Effector memory CD8-positive, alpha-beta T cell (primary cell): Measurements from ENCODE around the gene PPP4R2.
"Not testable (repeated sequence)": the region's sequence is repeated elsewhere in the genome, so short reads cannot be mapped to it uniquely, and the experiment has no call there.

Source experiments
- ATAC-seq: fragments of 150-1000 bp; cut with Tn5 transposase; replicated peaks from 2 replicates; pipeline ENCODE4 v1.10.0; 2021; ENCODE audit warnings: mild to moderate bottlenecking, moderate library complexity
- DNase-seq, 3 experiments: peaks; one replicate each; pipeline ENCODE4 v3.0.0; 2021
- H3K27ac Mint-ChIP-seq, 2 donors: one replicate each; pipeline ENCODE4 v1.8.0; 2022; ENCODE audit warnings: mild to moderate bottlenecking in 2 of 2, mixed read lengths in 2 of 2, moderate library complexity in 2 of 2
- H3K27me3 Mint-ChIP-seq, 2 donors: one replicate each; pipeline ENCODE4 v1.8.0; 2022; ENCODE audit warnings: mixed read lengths in 2 of 2
- H3K36me3 Mint-ChIP-seq: one replicate; pipeline ENCODE4 v1.8.0; 2022; ENCODE audit warnings: mild to moderate bottlenecking, moderate library complexity, mixed read lengths; ENCODE audit not compliant: insufficient read depth
- H3K4me1 Mint-ChIP-seq, 2 donors: one replicate each; pipeline ENCODE4 v1.8.0; 2022; ENCODE audit warnings: low read depth in 2 of 2, mixed read lengths in 2 of 2
- H3K4me3 Mint-ChIP-seq, 2 donors: one replicate each; pipeline ENCODE4 v1.8.0; 2022; ENCODE audit warnings: mild to moderate bottlenecking in 2 of 2, mixed read lengths in 2 of 2, moderate library complexity in 2 of 2
- H3K9me3 Mint-ChIP-seq, 2 donors: one replicate each; pipeline ENCODE4 v1.8.0; 2022; ENCODE audit warnings: mixed read lengths in 2 of 2

PPP4R2 gene

DNA sequence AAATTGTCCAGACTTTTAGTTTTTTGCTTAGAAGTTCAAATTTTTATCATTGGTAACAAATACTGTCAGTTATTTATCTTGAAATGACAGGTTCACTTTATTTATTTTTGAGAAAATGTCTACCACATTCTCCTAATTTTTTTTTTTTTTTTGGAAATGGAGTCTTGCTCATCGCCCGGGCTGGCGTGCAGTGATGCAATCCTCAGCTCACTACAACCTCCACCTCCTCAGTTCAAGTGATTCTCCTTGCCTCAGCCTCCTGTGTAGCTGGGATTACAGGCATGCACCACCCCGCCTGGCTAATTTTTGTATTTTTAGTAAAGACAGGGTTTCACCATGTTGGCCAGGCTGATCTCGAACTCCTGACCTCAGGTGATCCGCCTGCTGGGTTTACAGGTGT lies 48.8 kb downstream of the PPP4R2 start:
- Mint-ChIP-seq H3K36me3 (peaks cover 40% of the 10 kb centered on the region), H3K4me3 (no peak overlapping the region), H3K27me3 (no peaks in the 10 kb centered on the region), H3K9me3 (no peaks in the 10 kb centered on the region), H3K27ac (peak overlapping the region; percentile 51 to 86), H3K4me1 (peaks cover 31 to 50% of the 10 kb centered on the region in 2 donors)
- ATAC-seq (no peak), DNase-seq (no peak)

DNA sequence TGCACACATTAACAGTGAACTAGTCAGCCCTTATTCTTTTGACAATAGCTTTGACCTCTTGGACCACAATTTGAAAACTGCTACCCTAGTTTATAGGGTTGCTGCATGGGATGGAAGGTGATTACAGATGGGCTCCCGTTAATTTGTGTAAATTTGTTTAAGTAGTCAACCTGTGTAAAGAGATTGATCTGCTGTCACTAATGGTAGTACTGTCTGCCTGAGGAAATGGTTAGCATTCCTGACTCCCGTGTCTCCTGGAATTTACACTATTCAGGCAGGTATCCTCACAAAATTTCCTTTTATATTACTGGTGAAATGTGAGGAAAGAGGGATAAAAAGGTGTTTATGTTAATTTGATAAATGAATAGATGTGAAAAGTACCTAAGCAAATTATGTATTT lies 49.6 kb downstream of the PPP4R2 start:
- peak overlapping the region in 1 of 2 donors; percentile 15 for H3K27ac Mint-ChIP-seq
- no peaks in the 10 kb centered on the region for H3K27me3 Mint-ChIP-seq
- ATAC-seq, result no peak
- no peak for DNase-seq
- H3K4me1 Mint-ChIP-seq, result peaks cover 28 to 44% of the 10 kb centered on the region in 2 donors
- H3K9me3 Mint-ChIP-seq, result no peaks in the 10 kb centered on the region
- no peak overlapping the region for H3K4me3 Mint-ChIP-seq
- peaks cover 44% of the 10 kb centered on the region for H3K36me3 Mint-ChIP-seq

DNA sequence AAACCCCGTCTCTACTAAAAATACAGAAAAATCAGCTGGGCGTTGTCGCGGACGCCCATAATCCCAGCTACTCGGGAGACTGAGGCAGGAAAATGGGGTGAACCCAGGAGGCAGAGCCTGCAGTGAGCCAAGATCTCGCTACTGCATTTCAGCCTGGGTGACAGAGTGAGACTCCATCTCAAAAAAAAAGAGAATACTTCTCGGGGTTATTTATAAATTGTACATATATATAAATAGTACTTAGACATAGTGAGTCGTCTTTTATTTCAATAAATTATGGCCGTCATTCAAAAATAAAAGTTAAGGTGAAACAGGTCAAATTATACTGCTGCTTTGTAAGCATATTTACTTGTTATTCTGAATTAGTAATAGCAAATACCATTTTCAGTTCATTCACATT lies 52.7 kb downstream of the PPP4R2 start:
- Mint-ChIP-seq H3K27ac (no peak overlapping the region), H3K27me3 (no peaks in the 10 kb centered on the region), H3K4me1 (peaks cover 14 to 31% of the 10 kb centered on the region in 2 donors), H3K4me3 (no peak overlapping the region), H3K9me3 (no peaks in the 10 kb centered on the region), H3K36me3 (peaks cover 46% of the 10 kb centered on the region)
- DNase-seq, result no peak
- no peak for ATAC-seq

DNA sequence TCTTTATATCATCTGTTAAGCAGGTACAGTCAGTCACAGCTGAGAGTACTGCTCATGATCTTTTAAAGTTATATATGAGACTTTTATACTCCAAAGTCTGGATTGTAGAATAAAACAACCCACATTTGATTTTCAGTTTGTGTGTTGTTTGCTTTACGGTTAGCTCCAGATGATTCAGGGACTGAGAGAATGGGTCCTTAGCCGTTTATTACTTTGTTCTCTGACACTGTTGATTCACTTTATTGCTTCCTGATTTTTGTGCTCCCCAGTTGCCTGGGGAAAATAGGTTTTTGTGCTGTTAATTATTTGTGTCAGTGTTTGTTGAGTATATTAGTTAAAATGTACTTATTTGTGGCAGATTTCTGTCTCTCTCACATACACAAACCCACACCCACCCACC lies 56.2 kb downstream of the PPP4R2 start:
- DNase-seq, result no peak
- Mint-ChIP-seq H3K4me1 (peaks cover 9 to 27% of the 10 kb centered on the region in 2 donors), H3K27me3 (no peaks in the 10 kb centered on the region), H3K4me3 (no peak overlapping the region), H3K9me3 (no peaks in the 10 kb centered on the region), H3K27ac (peak overlapping the region; percentile 28 to 73), H3K36me3 (peaks cover 39% of the 10 kb centered on the region)
- no peak for ATAC-seq

DNA sequence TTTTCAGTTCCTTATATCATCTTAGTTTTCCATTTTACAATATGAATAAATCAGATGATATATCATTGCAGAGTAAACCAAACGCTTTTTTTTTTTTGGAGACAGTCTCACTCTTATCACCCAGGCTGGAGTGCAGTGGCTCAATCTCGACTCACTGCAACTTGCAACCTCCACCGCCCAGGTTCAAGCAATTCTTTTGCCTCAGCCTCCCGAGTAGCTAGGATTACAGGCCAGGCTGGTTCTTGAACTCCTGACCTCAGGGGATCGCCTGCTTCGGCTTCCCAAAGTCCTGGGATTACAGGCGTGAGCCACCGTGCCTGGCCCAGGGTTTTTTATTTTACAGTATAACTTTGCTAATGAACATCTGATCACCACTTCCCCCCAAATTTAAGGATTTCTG lies 59.0 kb downstream of the PPP4R2 start:
- ATAC-seq (no peak), DNase-seq (no peak)
- peak overlapping the region; percentile 16 to 42 for H3K27ac Mint-ChIP-seq
- peaks cover 24% of the 10 kb centered on the region for H3K36me3 Mint-ChIP-seq
- H3K27me3 Mint-ChIP-seq, result no peaks in the 10 kb centered on the region
- H3K9me3 Mint-ChIP-seq, result no peaks in the 10 kb centered on the region
- H3K4me3 Mint-ChIP-seq, result no peak overlapping the region
- H3K4me1 Mint-ChIP-seq, result peaks cover 12 to 26% of the 10 kb centered on the region in 2 donors

DNA sequence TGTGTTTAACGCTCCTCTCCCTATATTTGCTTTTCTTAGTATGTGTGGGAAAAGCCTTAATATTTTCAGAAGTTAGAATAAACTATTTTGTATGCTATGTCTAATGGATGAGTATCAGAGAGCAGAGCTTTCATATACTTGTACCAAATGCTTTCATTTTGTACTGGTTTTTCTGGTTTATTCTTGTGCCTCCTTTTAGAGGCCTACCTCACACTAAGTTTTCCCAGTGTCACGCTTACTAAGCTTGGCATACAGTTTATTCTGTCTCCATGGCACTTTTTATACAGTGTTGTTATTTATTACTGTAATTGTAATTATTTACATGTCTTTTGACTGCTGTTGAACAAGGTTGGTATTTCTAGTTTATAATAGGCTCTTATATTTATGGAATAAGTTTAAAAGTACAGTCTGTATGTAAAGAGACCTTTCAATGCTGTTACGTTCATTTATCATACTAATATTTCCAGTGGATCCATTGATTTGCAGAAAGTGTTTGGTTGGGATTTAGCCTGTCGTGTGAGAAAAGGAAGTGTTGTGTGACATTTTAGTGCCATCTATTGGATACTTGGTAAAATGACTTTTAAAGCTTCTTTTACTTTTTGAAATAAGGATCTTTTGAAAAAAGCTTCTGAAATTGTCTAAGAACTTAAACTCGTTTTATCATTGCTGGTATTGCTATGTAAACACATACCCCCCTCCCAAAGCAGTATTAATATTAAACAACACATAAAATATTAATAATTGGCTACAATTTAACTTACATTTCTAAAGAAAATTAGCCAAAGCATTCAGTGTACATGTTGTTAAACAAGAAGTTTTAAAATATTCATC lies 59.6 kb downstream of the PPP4R2 start:
- H3K27ac Mint-ChIP-seq, result peak overlapping the region in 1 of 2 donors; percentile 42
- H3K27me3 Mint-ChIP-seq, result no peaks in the 10 kb centered on the region
- DNase-seq (no peak), ATAC-seq (peak; percentile 29)
- H3K36me3 Mint-ChIP-seq, result peaks cover 22% of the 10 kb centered on the region
- H3K4me1 Mint-ChIP-seq, result peaks cover 10 to 26% of the 10 kb centered on the region in 2 donors
- no peak overlapping the region for H3K4me3 Mint-ChIP-seq
- H3K9me3 Mint-ChIP-seq, result no peaks in the 10 kb centered on the region

DNA sequence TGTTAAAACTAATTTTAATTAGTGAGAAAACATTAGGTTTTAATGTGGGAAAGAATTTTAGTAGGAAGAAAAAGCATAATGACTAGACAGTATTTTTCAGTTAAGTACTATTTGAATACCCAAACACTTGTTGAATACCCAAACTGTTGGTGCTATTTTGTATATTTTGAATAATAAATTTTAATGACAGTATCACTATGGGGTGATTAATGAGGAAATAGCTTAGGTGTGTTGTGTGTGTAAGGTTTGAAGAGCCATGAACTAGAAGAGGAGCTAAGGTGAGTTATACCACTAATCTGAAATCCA lies 60.2 kb downstream of the PPP4R2 start:
- ATAC-seq (no peak), DNase-seq (no peak)
- H3K36me3 Mint-ChIP-seq, result peaks cover 19% of the 10 kb centered on the region
- no peaks in the 10 kb centered on the region for H3K9me3 Mint-ChIP-seq
- H3K27me3 Mint-ChIP-seq, result no peaks in the 10 kb centered on the region
- H3K4me3 Mint-ChIP-seq, result no peak overlapping the region
- H3K27ac Mint-ChIP-seq, result no peak overlapping the region
- H3K4me1 Mint-ChIP-seq, result peaks cover 8 to 25% of the 10 kb centered on the region in 2 donors

DNA sequence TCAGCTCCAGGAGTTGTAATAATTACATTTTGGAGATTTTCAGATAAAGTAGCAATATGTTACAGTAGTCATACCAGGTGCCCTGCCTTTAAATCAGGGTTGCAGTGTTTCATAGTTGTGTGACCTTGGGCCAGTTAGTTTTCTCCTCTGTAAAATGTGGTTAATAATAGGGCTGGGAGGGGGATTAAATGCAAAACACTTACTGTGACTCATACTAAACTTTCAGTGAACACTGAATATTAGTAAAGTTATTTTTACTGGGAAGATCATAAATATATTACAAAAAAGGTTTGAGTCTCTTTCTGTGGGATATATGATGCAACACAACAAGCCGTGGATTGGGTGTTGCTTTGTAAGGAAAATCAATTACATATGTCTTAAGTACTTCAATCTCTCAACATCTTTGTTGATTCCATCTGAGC lies 63.7 kb downstream of the PPP4R2 start:
- no peaks in the 10 kb centered on the region for H3K27me3 Mint-ChIP-seq
- ATAC-seq (no peak), DNase-seq (no peak)
- H3K27ac Mint-ChIP-seq, result peak overlapping the region in 1 of 2 donors; percentile 7
- H3K4me3 Mint-ChIP-seq, result no peak overlapping the region
- no peaks in the 10 kb centered on the region for H3K9me3 Mint-ChIP-seq
- peaks cover 6 to 14% of the 10 kb centered on the region in 2 donors for H3K4me1 Mint-ChIP-seq
- H3K36me3 Mint-ChIP-seq, result peaks cover 43% of the 10 kb centered on the region

DNA sequence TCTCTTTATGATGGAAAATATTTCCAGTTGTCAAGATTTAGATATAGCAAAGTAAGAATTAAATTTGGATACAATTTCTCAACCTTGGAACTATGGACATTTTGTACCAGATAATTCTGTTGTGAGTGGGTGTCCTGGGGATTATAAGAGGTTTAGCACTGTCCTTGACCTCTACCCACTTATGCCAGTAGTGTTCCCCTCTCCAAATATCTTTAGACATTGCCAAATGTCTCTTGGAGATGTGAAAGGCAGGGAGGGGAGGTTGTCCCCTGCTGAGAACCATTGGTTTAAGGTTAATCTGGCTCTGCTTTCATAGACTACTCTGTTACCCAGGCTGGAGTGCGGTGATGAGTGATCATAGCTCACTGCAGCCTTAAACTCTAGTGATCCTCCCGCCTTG lies 64.8 kb downstream of the PPP4R2 start, which contains the start of gene EBLN2:
EBLN2 (plus strand) TSS at position 244 of the 400 bp plus-strand sequence. CDS start 423 bp downstream, outside the sequence.
- Mint-ChIP-seq H3K27ac (peak within 1 kb of the TSS in 1 of 2 donors; percentile 7), H3K4me1 (peaks cover 3 to 6% of the 10 kb centered on the region in 2 donors), H3K4me3 (no peak within 1 kb of the TSS), H3K36me3 (peaks cover 50% of the 10 kb centered on the region), H3K27me3 (no peaks in the 10 kb centered on the region), H3K9me3 (no peaks in the 10 kb centered on the region)
- ATAC-seq, result no peak
- no peak for DNase-seq

DNA sequence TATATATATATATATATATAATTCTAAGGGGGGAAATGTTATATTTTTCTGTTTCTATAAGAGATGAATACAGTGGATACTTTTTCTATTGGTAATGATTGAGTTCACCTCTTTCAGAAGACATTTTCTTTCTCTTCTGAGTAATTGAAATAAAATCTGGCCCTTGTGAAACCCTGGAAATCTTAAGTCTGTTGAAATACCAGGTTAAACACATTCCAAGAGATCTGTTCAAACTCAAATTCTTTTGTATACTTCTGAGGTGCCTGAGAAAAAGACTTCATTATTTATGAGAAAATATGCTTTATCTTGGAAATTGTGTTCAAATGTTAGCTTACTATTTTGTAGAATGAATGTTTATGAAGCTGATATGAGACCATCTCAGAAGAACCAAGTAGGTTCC lies 69.6 kb downstream of the PPP4R2 start:
- peaks cover 40% of the 10 kb centered on the region for H3K36me3 Mint-ChIP-seq
- not testable (repeated sequence) for H3K27me3 Mint-ChIP-seq, H3K27ac Mint-ChIP-seq

DNA sequence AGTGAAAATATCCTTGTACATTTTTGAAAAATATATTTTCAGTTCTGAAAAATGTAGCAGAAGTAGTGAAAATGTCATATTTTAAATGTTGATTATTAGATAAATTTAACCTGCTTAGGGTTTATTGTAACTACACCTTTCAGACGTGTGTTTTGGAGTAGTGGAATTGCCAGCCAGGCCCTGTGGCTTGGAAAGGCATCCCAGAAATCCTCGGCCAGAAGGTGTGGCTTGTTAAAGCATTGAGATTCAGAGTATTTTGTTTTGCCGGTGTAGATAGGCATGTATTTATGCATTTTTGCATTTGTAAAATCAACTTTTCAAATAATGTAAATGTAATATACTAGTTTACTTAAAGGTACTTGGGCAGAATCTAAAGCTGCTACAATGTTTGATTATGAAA lies 71.8 kb downstream of the PPP4R2 start:
- Mint-ChIP-seq H3K27ac (no peak overlapping the region), H3K36me3 (peaks cover 24% of the 10 kb centered on the region), H3K4me1 (peaks cover 4 to 7% of the 10 kb centered on the region in 2 donors), H3K9me3 (no peaks in the 10 kb centered on the region), H3K4me3 (no peak overlapping the region), H3K27me3 (no peaks in the 10 kb centered on the region)
- no peak for DNase-seq
- no peak for ATAC-seq

More for the DNA sequence above, 69.6 kb downstream of the PPP4R2 start:
- H3K4me3 Mint-ChIP-seq, H3K4me1 Mint-ChIP-seq, H3K9me3 Mint-ChIP-seq, DNase-seq, ATAC-seq: not testable (repeated sequence)

DNA sequence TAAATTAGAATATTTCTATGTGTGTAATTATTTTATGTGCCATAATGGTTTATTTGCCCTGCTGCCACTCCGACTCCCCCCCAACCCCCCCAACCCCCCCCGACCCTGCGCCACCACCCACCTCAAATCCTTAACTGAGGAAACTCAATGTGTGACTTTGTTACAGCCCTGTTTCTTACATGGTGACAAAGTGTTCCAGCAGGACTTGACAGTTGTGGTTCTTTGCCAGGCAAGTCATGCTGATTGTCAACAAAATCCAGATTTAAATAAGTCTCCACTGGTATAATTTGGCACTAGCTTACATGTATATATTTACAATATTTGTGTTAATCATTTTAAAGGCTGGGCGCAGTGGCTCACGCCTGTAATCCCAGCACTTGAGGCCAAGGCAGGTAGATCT lies 72.6 kb downstream of the PPP4R2 start:
- ATAC-seq (no peak), DNase-seq (no peak)
- peaks cover 22% of the 10 kb centered on the region for H3K36me3 Mint-ChIP-seq
- no peaks in the 10 kb centered on the region for H3K27me3 Mint-ChIP-seq
- H3K9me3 Mint-ChIP-seq, result no peaks in the 10 kb centered on the region
- peaks cover 7 to 9% of the 10 kb centered on the region in 2 donors for H3K4me1 Mint-ChIP-seq
- H3K27ac Mint-ChIP-seq, result no peak overlapping the region
- no peak overlapping the region for H3K4me3 Mint-ChIP-seq

DNA sequence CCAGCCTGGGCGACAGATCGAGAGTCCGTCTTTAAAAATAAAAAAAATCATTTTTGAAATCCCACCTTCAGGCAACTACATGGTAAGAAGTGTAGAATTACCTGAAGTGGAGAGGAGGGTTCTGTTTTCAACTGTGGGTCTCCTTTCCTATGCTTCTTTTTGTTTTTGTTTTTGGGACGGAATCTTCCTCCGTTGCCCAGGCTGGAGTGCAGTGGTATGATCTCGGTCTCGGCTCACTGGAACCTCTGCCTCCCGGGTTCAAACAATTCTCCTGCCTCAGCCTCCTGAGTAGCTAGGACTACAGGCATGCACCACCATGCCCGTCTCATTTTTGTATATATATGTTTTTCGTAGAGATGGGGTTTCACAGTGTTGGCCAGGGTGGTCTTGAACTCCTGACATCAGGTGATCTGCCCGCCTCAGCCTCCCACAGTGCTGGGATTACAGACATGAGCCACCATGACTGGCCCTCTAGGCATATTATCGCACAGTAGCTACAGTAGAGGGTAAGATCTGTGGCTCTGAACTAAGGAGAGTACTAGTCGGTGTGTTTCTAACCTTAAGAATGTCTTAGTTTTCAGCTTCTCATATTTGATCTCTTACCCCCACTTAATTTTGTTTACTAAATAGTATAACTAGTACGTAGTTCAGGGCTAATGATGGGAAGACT lies 73.3 kb downstream of the PPP4R2 start:
- ATAC-seq (no peak), DNase-seq (no peak)
- peaks cover 15% of the 10 kb centered on the region for H3K36me3 Mint-ChIP-seq
- H3K9me3 Mint-ChIP-seq, result no peaks in the 10 kb centered on the region
- H3K4me1 Mint-ChIP-seq, result peaks cover 10 to 12% of the 10 kb centered on the region in 2 donors
- no peaks in the 10 kb centered on the region for H3K27me3 Mint-ChIP-seq
- H3K4me3 Mint-ChIP-seq, result no peak overlapping the region
- no peak overlapping the region for H3K27ac Mint-ChIP-seq
